Lower lobe of right lung (tissue), 2 donors: ENCODE data around the gene SAG. TPM values are rescaled to one million over a fixed set of nuclear protein-coding genes. Genes with fewer than 3 reads are reported as not detected.
"Not testable (repeated sequence)": the region's sequence is repeated elsewhere in the genome, so short reads cannot be mapped to it uniquely, and the experiment has no call there.

ENCODE experiments used
- ATAC-seq, 2 donors: fragments of 200-7000 bp; cut with Tn5 transposase; one replicate each; pipeline ENCODE4 v1.9.1; 2020 to 2022; ENCODE audit warnings: mild to moderate bottlenecking in 2 of 2, moderate library complexity in 2 of 2
- DNase-seq: peaks from one replicate; pipeline ENCODE4 v3.0.0-alpha.2; 2020
- H3K27ac ChIP-seq: fragments of 200-600 bp; one replicate; pipeline ENCODE4 v1.8.0; 2022
- H3K27me3 ChIP-seq: fragments of 200-600 bp; one replicate; pipeline ENCODE4 v1.8.0; 2022; ENCODE audit warnings: low read depth
- H3K36me3 ChIP-seq: fragments of 200-600 bp; one replicate; pipeline ENCODE4 v1.8.0; 2022; ENCODE audit warnings: mild to moderate bottlenecking
- H3K4me1 ChIP-seq: fragments of 200-600 bp; one replicate; pipeline ENCODE4 v1.8.0; 2022
- H3K4me3 ChIP-seq: fragments of 200-600 bp; one replicate; pipeline ENCODE4 v1.8.0; 2022; ENCODE audit warnings: mild to moderate bottlenecking
- H3K9me3 ChIP-seq: fragments of 200-600 bp; one replicate; pipeline ENCODE4 v1.8.0; 2022
- intact Hi-C: fragments of 100-400 bp; cut with DNase I; formaldehyde crosslinking; loops from one replicate; pipeline ENCODE4 v1.11.0; 2022
- total RNA-seq: library from RNA; stranded (reverse); fragmentation: NEBNext Ultra II Directional; extraction: Animal tissue kit (Norgen Biotek cat#: 25700); gene quantifications from one replicate; pipeline ENCODE4 v1.2.1, GENCODE V29; 2021
- TF ChIP-seq, protein P1 (sequence below): fragments of 200-600 bp; IDR thresholded peaks from one replicate; pipeline ENCODE4 v1.8.0; 2022; ENCODE audit warnings: antibody characterized with exemption, mild to moderate bottlenecking
- donor health status: DM: no; HTN: yes; CAD: no; lungs with severe emphysema.

The SAG gene
- total RNA-seq, 1 donor from 2014 or later: not detected

DNA sequence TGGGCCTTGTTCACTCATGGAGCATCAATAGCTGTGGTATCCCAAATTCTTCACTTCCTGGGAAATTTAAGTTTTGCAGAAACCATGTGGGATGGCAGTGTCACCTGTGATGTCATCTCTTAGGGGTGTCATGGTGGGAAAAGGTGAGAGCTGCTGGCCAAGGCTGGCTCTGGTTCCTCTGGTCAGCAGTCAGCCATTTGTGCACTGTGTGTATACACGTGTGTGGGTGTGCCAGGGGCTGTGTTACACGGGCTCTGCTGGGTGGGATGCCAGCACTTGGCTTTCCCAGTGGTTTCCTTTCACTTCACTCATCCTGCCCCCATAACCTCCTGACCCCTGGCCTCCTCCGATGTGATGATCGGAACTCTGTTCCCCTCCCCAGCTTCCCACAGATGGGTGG lies 21.3 kb downstream of the SAG start:
- H3K4me3 ChIP-seq: no peak overlapping the region
- intact Hi-C loops: no loop called here
- TF ChIP-seq, protein P1, sequence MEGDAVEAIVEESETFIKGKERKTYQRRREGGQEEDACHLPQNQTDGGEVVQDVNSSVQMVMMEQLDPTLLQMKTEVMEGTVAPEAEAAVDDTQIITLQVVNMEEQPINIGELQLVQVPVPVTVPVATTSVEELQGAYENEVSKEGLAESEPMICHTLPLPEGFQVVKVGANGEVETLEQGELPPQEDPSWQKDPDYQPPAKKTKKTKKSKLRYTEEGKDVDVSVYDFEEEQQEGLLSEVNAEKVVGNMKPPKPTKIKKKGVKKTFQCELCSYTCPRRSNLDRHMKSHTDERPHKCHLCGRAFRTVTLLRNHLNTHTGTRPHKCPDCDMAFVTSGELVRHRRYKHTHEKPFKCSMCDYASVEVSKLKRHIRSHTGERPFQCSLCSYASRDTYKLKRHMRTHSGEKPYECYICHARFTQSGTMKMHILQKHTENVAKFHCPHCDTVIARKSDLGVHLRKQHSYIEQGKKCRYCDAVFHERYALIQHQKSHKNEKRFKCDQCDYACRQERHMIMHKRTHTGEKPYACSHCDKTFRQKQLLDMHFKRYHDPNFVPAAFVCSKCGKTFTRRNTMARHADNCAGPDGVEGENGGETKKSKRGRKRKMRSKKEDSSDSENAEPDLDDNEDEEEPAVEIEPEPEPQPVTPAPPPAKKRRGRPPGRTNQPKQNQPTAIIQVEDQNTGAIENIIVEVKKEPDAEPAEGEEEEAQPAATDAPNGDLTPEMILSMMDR: no peak
- ATAC-seq (no peak), DNase-seq (no peak)
- H3K27ac ChIP-seq: no peak overlapping the region
- H3K27me3 ChIP-seq: no peaks in the 10 kb centered on the region
- H3K9me3 ChIP-seq: no peaks in the 10 kb centered on the region
- H3K36me3 ChIP-seq: no peaks in the 10 kb centered on the region
- peaks cover 8% of the 10 kb centered on the region for H3K4me1 ChIP-seq

DNA sequence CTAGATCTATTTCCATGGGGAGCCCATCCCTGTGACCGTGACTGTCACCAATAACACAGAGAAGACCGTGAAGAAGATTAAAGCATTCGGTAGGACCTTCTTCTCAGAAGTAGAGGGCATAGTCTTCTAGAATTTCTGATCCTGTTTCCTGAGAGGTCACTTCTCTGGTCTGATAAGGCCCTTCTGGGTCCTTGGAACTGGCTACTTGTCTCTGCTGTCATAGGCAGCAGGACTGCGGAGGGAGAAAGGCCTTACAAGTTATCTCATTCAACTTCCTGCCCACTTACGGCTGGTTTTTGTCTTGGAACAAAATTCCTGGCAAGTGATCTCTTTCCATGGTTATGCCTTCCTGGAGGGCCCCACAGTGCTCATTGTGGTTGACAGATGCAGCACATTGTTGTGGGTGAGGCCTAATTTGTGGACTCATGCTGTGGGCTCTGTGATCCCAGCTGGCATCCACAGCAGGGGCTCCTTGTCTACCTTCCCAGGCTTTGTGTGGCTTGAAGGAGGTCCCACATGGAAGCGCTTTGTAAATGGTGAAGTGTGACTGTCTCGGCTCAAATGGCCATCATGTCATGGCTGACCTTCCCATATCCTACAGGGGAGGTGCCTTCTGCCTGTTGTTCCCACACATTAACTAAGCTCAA lies 22.0 kb downstream of the SAG start:
- Histone ChIP-seq H3K27ac (no peak overlapping the region), H3K9me3 (no peaks in the 10 kb centered on the region), H3K4me3 (no peak overlapping the region), H3K27me3 (no peaks in the 10 kb centered on the region), H3K36me3 (no peaks in the 10 kb centered on the region), H3K4me1 (peaks cover 8% of the 10 kb centered on the region)
- DNase-seq (no peak), ATAC-seq (no peak)
- TF ChIP-seq, protein P1: no peak
- intact Hi-C loops: no loop called here

DNA sequence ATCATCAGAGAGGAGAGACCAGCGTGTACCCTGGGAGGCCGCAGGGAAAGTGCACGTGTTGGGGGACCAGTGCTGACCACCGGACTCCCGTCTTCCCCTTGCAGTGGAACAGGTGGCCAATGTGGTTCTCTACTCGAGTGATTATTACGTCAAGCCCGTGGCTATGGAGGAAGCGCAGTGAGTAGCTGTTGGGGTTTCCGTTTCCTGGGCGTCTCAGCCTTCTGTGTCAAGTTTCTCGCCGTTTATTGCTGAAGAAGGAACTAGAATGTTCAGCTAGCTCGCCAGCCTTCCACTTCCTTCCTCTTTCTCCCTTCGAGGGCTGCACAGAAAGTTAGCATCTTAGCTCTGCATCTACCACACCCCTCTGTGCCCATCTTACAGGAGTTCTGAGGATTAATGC lies 23.9 kb downstream of the SAG start:
- H3K27ac ChIP-seq: peak overlapping the region; percentile 70
- ATAC-seq (peak; percentile 83 to 89), DNase-seq (peak; percentile 80)
- H3K36me3 ChIP-seq: no peaks in the 10 kb centered on the region
- H3K27me3 ChIP-seq: no peaks in the 10 kb centered on the region
- no peaks in the 10 kb centered on the region for H3K9me3 ChIP-seq
- H3K4me1 ChIP-seq: peaks cover 8% of the 10 kb centered on the region
- intact Hi-C loops: no loop called here
- no peak overlapping the region for H3K4me3 ChIP-seq
- TF ChIP-seq, protein P1: no peak

DNA sequence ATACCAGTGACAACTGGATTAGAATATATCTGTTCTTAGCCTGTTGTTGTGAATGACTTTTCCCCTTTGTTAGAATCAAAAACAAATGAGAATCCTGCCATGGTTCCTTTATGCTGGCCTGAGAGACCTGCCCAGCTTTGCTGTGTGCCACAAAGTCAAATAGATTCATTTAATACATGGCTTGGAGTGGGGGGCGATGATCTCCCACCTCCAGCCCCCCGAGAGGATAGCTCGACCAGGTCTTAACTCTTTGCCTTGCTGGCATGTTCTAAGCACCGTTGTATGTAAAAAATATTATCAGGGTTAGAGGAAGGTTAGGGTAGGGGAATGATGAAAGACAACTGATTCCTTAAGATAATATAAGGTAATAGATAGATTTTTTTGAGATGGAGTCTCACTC lies 24.5 kb downstream of the SAG start:
- intact Hi-C loops: no loop called here
- Histone ChIP-seq H3K4me3 (no peak overlapping the region), H3K4me1 (peaks cover 8% of the 10 kb centered on the region), H3K27ac (peak overlapping the region; percentile 50), H3K9me3 (no peaks in the 10 kb centered on the region), H3K27me3 (no peaks in the 10 kb centered on the region), H3K36me3 (no peaks in the 10 kb centered on the region)
- DNase-seq: no peak
- TF ChIP-seq, protein P1: no peak
- ATAC-seq: no peak

DNA sequence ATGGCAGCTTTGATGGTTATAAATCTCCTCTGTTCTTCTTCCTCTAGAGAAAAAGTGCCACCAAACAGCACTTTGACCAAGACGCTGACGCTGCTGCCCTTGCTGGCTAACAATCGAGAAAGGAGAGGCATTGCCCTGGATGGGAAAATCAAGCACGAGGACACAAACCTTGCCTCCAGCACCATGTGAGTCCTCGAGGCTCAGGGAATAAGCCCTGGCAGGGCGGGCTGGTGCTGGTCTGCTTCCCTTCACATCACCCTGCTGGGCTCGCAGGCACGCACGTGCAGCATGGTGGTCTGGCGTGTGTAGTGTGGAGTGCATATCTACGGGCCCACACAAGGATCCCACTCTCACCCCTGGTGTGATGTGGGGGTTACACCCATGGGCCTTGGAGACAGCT lies 27.3 kb downstream of the SAG start:
- H3K36me3 ChIP-seq: no peaks in the 10 kb centered on the region
- intact Hi-C loops: no loop called here
- H3K4me1 ChIP-seq: peaks cover 8% of the 10 kb centered on the region
- TF ChIP-seq, protein P1: no peak
- ATAC-seq: no peak
- DNase-seq: no peak
- no peak overlapping the region for H3K27ac ChIP-seq
- H3K27me3 ChIP-seq: no peaks in the 10 kb centered on the region
- H3K4me3 ChIP-seq: no peak overlapping the region
- no peaks in the 10 kb centered on the region for H3K9me3 ChIP-seq

DNA sequence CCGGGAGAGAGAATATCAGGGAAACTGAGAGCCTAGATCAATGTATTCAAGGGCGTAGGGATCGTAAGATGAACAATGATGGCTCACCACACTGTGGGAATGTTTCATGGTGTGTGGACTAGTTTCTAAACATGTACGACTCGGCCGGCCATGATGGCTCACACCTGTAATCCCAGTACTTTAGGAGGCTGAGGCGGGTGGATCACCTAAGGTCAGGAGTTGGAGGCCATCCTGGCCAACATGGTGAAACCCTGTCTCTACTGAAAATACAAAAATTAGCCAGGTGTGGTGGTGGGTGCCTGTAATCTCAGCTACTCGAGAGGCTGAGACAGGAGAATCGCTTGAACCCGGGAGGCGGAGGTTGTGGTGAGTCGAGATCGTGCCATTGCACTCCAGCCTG lies 28.5 kb downstream of the SAG start:
- H3K4me1 ChIP-seq, ATAC-seq, DNase-seq, H3K27ac ChIP-seq, H3K27me3 ChIP-seq, H3K4me3 ChIP-seq, H3K9me3 ChIP-seq, H3K36me3 ChIP-seq, intact Hi-C loops: not testable (repeated sequence)
